HG02884 (cell line): ENCODE data around the gene FOXJ3.

Experiments used
- ATAC-seq: cut with Tn5 transposase; IDR thresholded peaks from one replicate; pipeline ENCODE4 v1.9.1; 2021; ENCODE audit warnings: mild to moderate bottlenecking, moderate library complexity; ENCODE audit not compliant: unreplicated experiment

The FOXJ3 gene

GRCh38 chr1:42171679-42172266, 163.3 kb downstream of the FOXJ3 start:
- ATAC-seq, result no peak

- ATAC-seq, result no peak
Measured at GRCh38 chr1:42170779-42171621, 164.0 kb downstream of the FOXJ3 start.

- no peak for ATAC-seq
Measured at GRCh38 chr1:42168763-42169162, 166.3 kb downstream of the FOXJ3 start.

- ATAC-seq, result no peak
Measured at GRCh38 chr1:42168391-42168670, 166.7 kb downstream of the FOXJ3 start.

- ATAC-seq, result no peak
Measured at GRCh38 chr1:42167611-42168390, 167.2 kb downstream of the FOXJ3 start.

GRCh38 chr1:42165511-42166210, 169.4 kb downstream of the FOXJ3 start:
- ATAC-seq, result no peak

GRCh38 chr1:42164551-42165420, 170.2 kb downstream of the FOXJ3 start, which contains the start of gene GUCA2A:
TSS of gene GUCA2A (minus strand) at chr1:42164745. CDS start at chr1:42164712, 33 bp downstream.
- ATAC-seq, result no peak

GRCh38 chr1:42163536-42164503, 171.2 kb downstream of the FOXJ3 start:
- ATAC-seq, result no peak

- no peak for ATAC-seq
Measured at GRCh38 chr1:42163114-42163513, 171.9 kb downstream of the FOXJ3 start.

GRCh38 chr1:42162181-42162580, 172.9 kb downstream of the FOXJ3 start:
- no peak for ATAC-seq

- no peak for ATAC-seq
Measured at GRCh38 chr1:42158189-42158588, 176.8 kb downstream of the FOXJ3 start.

GRCh38 chr1:42157667-42158066, 177.4 kb downstream of the FOXJ3 start:
- no peak for ATAC-seq

GRCh38 chr1:42155362-42155761, 179.7 kb downstream of the FOXJ3 start:
- no peak for ATAC-seq

GRCh38 chr1:42154685-42155084, 180.3 kb downstream of the FOXJ3 start:
- ATAC-seq, result no peak

- no peak for ATAC-seq
Measured at GRCh38 chr1:42153624-42154023, 181.4 kb downstream of the FOXJ3 start.

GRCh38 chr1:42152907-42153600, 182.0 kb downstream of the FOXJ3 start, which contains the start of gene GUCA2B:
TSS of gene GUCA2B (plus strand) at chr1:42153410. CDS start at chr1:42153451, 41 bp downstream.
- no peak for ATAC-seq

- no peak for ATAC-seq
Measured at GRCh38 chr1:42152119-42152518, 182.9 kb downstream of the FOXJ3 start.

- ATAC-seq, result no peak
Measured at GRCh38 chr1:42150651-42151050, 184.4 kb downstream of the FOXJ3 start.
